Liver (tissue), 9 donors: ENCODE results near the gene TMEM120B. TPM values are rescaled to one million over a fixed set of nuclear protein-coding genes. Genes with fewer than 3 reads are reported as not detected.

ENCODE experiments used
- DNase-seq: peaks from one replicate; pipeline ENCODE4 v3.0.0-alpha.2; 2017; ENCODE audit warnings: low spot score
- H3K27ac ChIP-seq, 2 donors: one replicate each; pipeline ENCODE4 v1.7.0; 2013; ENCODE audit warnings: inconsistent platforms in 2 of 2, low read length in 2 of 2, control low read depth in 1 of 2, low read depth in 1 of 2, mild to moderate bottlenecking in 1 of 2
- H3K27me3 ChIP-seq, 4 donors: one replicate each; pipeline versions ENCODE4 v1.6.1 to v1.7.0; 2013; ENCODE audit warnings: low read length in 3 of 4, inconsistent platforms in 1 of 4, mild to moderate bottlenecking in 1 of 4, moderate library complexity in 1 of 4; ENCODE audit not compliant: control insufficient read depth in 4 of 4, insufficient read depth in 4 of 4
- H3K36me3 ChIP-seq, 4 donors: one replicate each; pipeline versions ENCODE4 v1.6.1 to v1.7.0; 2013; ENCODE audit warnings: low read length in 3 of 4, mild to moderate bottlenecking in 3 of 4, low read depth in 1 of 4, moderate library complexity in 1 of 4; ENCODE audit not compliant: control insufficient read depth in 4 of 4, insufficient read depth in 3 of 4
- H3K4me1 ChIP-seq, 4 donors: one replicate each; pipeline versions ENCODE4 v1.6.1 to v1.7.0; 2013; ENCODE audit warnings: low read length in 3 of 4, mild to moderate bottlenecking in 3 of 4, moderate library complexity in 1 of 4; ENCODE audit not compliant: control insufficient read depth in 4 of 4, insufficient read depth in 4 of 4
- H3K4me3 ChIP-seq, 3 donors: one replicate each; pipeline versions ENCODE4 v1.6.1 to v1.7.0; 2013; ENCODE audit warnings: low read length in 3 of 3, control low read depth in 1 of 3, low read depth in 1 of 3, mild to moderate bottlenecking in 1 of 3
- H3K9ac ChIP-seq, 2 donors: one replicate each; pipeline ENCODE4 v1.7.0; 2013; ENCODE audit warnings: low read length in 2 of 2, mild to moderate bottlenecking in 2 of 2, moderate library complexity in 2 of 2, control low read depth in 1 of 2, low read depth in 1 of 2
- H3K9me3 ChIP-seq, 4 donors: one replicate each; pipeline versions ENCODE4 v1.6.1 to v1.7.0; 2013; ENCODE audit warnings: low read length in 3 of 4; ENCODE audit not compliant: control insufficient read depth in 4 of 4
- CTCF ChIP-seq: fragments of 150-350 bp; IDR thresholded peaks from 2 replicates; pipeline ENCODE4 v1.5.1; 2017; ENCODE audit warnings: improper control_type of control experiment, low read depth, low read length; ENCODE audit not compliant: missing input control
- EGR1 ChIP-seq, 2 donors: IDR thresholded peaks; 2 replicates each; pipeline ENCODE4 v1.6.1; 2016 to 2018; ENCODE audit warnings: antibody characterized with exemption in 2 of 2, low read depth in 2 of 2
- FOXA1 ChIP-seq: IDR thresholded peaks from 2 replicates; pipeline ENCODE4 v1.6.1; 2016; ENCODE audit warnings: antibody characterized with exemption
- FOXA2 ChIP-seq: IDR thresholded peaks from 2 replicates; pipeline ENCODE4 v1.6.1; 2016; ENCODE audit warnings: antibody characterized with exemption
- GABPA ChIP-seq, 2 donors: IDR thresholded peaks in 1 of 2; conservative IDR thresholded peaks in 1 of 2; 2 replicates each; pipeline ENCODE4 v1.6.1; 2016; ENCODE audit warnings: antibody characterized with exemption in 2 of 2, mild to moderate bottlenecking in 1 of 2, moderate library complexity in 1 of 2
- HNF4A ChIP-seq, 2 donors: conservative IDR thresholded peaks; 2 replicates each; pipeline ENCODE4 v1.6.1; 2016; ENCODE audit warnings: antibody characterized with exemption in 2 of 2, mild to moderate bottlenecking in 2 of 2
- HNF4G ChIP-seq: IDR thresholded peaks from 2 replicates; pipeline ENCODE4 v1.6.1; 2016; ENCODE audit warnings: antibody characterized with exemption
- JUND ChIP-seq, 2 donors: IDR thresholded peaks; 2 replicates each; pipeline ENCODE4 v1.6.1; 2016; ENCODE audit warnings: antibody characterized with exemption in 2 of 2
- MAX ChIP-seq: IDR thresholded peaks from 2 replicates; pipeline ENCODE4 v1.6.1; 2016; ENCODE audit warnings: antibody characterized with exemption
- NR2F2 ChIP-seq: IDR thresholded peaks from 2 replicates; pipeline ENCODE4 v1.6.1; 2016; ENCODE audit warnings: antibody characterized with exemption
- RAD21 ChIP-seq, 2 donors: IDR thresholded peaks; 2 replicates each; pipeline ENCODE4 v1.6.1; 2016; ENCODE audit warnings: antibody characterized with exemption in 2 of 2, mild to moderate bottlenecking in 2 of 2
- RXRA ChIP-seq, 2 donors: IDR thresholded peaks; 2 replicates each; pipeline ENCODE4 v1.6.1; 2017 to 2018; ENCODE audit warnings: antibody characterized with exemption in 2 of 2, mild to moderate bottlenecking in 1 of 2
- SP1 ChIP-seq: IDR thresholded peaks from 2 replicates; pipeline ENCODE4 v1.6.1; 2018; ENCODE audit warnings: antibody characterized with exemption, mild to moderate bottlenecking
- TAF1 ChIP-seq: conservative IDR thresholded peaks from 2 replicates; pipeline ENCODE4 v1.6.1; 2016; ENCODE audit warnings: antibody characterized with exemption, mild to moderate bottlenecking
- YY1 ChIP-seq: IDR thresholded peaks from 2 replicates; pipeline ENCODE4 v1.6.1; 2016; ENCODE audit warnings: antibody characterized with exemption, mild to moderate bottlenecking
- ZBTB33 ChIP-seq: IDR thresholded peaks from 2 replicates; pipeline ENCODE4 v1.6.1; 2016; ENCODE audit warnings: antibody characterized with exemption
- WGBS: extraction: QIAGEN DNeasy Blood & Tissue Kit; methylation state at CpG from one replicate; pipeline ENCODE4 v1.1.7; 2013; 5-methylcytosine and 5-hydroxymethylcytosine counted together
- polyA plus RNA-seq, 2 donors: library from polyadenylated mRNA; stranded (reverse) in 1 of 2; unstranded in 1 of 2; fragments of 200-250 nt in 1 of 2; fragments of >200 nt in 1 of 2; fragmentation: Nextera tagmentation in 1 of 2; extraction: Ambion mirVana in 1 of 2; gene quantifications; one replicate each; pipeline versions ENCODE4 v1.2.1 to v1.2.3, GENCODE V29; 2013 to 2015
- total RNA-seq, 2 donors: library from RNA; depleted of rRNA; stranded (reverse); fragments of >200 nt; gene quantifications; one replicate each; pipeline ENCODE4 v1.2.3, GENCODE V29; 2014
- TF ChIP-seq, protein P1 (sequence below): IDR thresholded peaks from 2 replicates; pipeline ENCODE4 v1.6.1; 2016; ENCODE audit warnings: antibody characterized with exemption
- TF ChIP-seq, protein P2 (sequence below): IDR thresholded peaks from 2 replicates; pipeline ENCODE4 v1.6.1; 2016; ENCODE audit warnings: antibody characterized with exemption, mild to moderate bottlenecking
- donor health status: healthy.
- donor health status: healthy.
- donor health status: healthy.
- donor health status: healthy.
- donor health status: healthy.

TMEM120B gene
- total and polyA plus RNA-seq, 4 donors, result 1.6 to 9.2 (median 3.4) TPM

GRCh38 chr12:121669521-121669900 is 43.0 kb upstream of the TMEM120B start, which contains the start of gene MORN3:
MORN3 (minus strand) TSS chr12:121669654; CDS start chr12:121669483, 171 bp downstream.
- TF ChIP-seq EGR1 (IDR thresholded peaks at IDR 0.05; ENCODE audit: low read depth in 2 of 2) (no peak), RAD21 (IDR thresholded peaks at IDR 0.05) (no peak), RXRA (IDR thresholded peaks at IDR 0.05) (no peak), FOXA2 (no peak), JUND (IDR thresholded peaks at IDR 0.05) (no peak), NR2F2 (no peak), HNF4G (no peak), SP1 (no peak), FOXA1 (no peak), GABPA (IDR thresholded peaks at IDR 0.05 in 1 of 2, conservative IDR thresholded peaks at IDR 0.05 in 1 of 2) (no peak), YY1 (no peak), ZBTB33 (no peak), HNF4A (conservative IDR thresholded peaks at IDR 0.05) (no peak), TAF1 (no peak), MAX (no peak), CTCF (no peak)
- TF ChIP-seq, protein P1, sequence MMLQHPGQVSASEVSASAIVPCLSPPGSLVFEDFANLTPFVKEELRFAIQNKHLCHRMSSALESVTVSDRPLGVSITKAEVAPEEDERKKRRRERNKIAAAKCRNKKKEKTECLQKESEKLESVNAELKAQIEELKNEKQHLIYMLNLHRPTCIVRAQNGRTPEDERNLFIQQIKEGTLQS, result no peak
- TF ChIP-seq, protein P2, sequence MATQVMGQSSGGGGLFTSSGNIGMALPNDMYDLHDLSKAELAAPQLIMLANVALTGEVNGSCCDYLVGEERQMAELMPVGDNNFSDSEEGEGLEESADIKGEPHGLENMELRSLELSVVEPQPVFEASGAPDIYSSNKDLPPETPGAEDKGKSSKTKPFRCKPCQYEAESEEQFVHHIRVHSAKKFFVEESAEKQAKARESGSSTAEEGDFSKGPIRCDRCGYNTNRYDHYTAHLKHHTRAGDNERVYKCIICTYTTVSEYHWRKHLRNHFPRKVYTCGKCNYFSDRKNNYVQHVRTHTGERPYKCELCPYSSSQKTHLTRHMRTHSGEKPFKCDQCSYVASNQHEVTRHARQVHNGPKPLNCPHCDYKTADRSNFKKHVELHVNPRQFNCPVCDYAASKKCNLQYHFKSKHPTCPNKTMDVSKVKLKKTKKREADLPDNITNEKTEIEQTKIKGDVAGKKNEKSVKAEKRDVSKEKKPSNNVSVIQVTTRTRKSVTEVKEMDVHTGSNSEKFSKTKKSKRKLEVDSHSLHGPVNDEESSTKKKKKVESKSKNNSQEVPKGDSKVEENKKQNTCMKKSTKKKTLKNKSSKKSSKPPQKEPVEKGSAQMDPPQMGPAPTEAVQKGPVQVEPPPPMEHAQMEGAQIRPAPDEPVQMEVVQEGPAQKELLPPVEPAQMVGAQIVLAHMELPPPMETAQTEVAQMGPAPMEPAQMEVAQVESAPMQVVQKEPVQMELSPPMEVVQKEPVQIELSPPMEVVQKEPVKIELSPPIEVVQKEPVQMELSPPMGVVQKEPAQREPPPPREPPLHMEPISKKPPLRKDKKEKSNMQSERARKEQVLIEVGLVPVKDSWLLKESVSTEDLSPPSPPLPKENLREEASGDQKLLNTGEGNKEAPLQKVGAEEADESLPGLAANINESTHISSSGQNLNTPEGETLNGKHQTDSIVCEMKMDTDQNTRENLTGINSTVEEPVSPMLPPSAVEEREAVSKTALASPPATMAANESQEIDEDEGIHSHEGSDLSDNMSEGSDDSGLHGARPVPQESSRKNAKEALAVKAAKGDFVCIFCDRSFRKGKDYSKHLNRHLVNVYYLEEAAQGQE, result no peak
- Histone ChIP-seq H3K4me1 (peaks cover 3 to 15% (median 8%) of the 10 kb centered on the region in 4 donors), H3K9ac (no peak within 1 kb of the TSS), H3K27ac (no peak within 1 kb of the TSS), H3K9me3 (no peaks in the 10 kb centered on the region), H3K27me3 (no peaks in the 10 kb centered on the region), H3K36me3 (no peaks in the 10 kb centered on the region), H3K4me3 (no peak within 1 kb of the TSS)
- 97% methylated on average over 5 of the region's 5 CpGs for WGBS
- DNase-seq, result no peak
